CD4-positive, alpha-beta T cell treated with Interleukin-15 for 1 hour (primary cell): ENCODE results near the gene TMTC2.

Experiments used
- DNase-seq: peaks from one replicate; pipeline ENCODE4 v3.0.0-alpha.2; 2020

TMTC2 gene

DNA sequence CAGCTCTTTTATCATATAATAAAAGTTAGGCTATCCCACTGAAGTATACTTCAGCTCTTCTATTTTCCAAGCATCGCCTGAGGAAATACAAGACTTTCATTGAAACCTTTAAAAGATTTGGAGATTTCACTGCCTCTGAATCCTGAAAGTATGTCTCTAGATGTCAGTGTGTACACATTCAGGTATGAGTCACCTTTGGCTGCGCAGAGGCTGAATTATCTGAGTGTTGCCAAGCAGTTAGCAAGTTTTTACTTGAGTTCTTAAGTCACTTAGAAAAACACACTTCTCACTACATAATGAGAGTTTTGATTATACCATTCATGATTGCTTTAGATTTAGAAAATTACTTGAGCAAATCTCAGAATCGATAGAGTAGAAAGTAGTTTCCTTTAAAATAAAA is 210.3 kb downstream of the TMTC2 start:
- DNase-seq = no peak

DNA sequence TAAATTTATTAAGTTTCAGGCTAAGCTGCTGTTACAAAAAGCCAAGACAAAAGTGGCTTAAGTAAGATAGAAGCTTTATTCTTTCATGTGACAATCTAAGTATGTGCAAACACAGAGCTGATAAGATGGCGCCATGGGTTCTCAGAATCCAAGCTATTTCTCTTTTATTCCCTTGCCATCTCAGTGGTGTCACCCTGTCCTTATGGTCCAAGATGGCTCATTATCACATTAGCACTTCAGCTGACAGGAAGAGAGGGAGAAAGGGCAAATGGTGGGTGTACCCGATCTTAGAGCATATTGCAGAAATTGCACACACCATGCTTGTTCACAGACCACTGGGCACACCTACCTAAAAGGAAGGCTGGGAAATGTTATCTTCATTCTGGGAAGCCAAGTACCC is 211.7 kb downstream of the TMTC2 start:
- DNase-seq = no peak

DNA sequence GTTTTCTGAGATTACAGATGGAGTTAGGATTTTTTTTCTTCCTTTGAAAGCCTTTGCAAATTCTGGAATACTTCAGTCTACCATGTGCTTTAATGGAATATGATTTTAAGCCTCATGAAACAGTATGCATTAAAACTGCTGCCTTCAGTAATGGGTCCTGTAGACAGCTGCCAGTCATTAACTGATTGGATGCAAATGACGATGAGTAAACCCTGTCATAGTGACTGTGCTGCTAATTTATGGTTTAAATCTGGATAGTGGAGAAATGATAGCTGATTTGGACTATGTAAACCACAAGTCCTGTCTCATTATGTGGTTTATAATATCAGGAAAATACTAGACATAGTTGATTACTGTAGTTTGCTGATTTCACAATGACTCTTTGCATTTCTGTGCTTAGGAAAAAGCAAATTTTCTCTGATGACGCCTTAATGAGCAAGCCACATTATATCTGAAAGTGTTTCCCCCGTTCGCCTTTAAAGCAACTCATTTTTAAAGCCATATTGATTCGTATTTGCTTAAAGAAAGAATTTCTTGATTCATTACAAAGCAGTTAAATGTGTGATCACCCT is 217.6 kb downstream of the TMTC2 start:
- no peak for DNase-seq

DNA sequence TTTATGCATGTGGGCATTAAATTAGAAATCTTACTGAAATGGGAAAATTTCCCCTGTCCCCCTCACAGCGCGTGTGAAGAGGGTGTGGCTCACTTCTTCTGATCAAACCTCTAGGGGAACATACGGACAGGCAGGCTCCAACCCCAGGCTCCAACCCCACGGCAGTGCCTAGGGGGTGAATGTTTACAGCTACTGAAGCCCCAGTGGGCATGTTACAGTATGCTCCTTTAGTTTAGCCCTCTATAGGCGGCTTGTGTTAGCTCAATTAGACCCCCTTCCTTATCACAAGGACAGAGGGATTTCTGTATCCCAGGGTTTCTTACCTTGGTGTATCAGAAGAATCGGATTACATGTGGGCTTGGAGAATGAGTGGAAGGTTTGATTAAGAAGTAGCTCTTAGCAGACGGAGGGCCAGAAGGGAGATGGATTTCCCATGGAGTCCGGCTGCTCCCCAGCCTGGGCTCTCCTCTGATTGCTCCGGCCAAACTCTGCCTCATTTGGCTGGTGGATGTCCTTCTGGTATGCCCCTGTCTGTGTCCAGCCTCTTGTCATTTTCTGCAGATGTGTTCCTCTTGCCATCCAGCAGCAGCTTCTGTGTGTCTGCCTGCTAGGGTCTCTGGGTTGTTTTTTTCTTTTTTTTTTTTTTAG is 223.7 kb downstream of the TMTC2 start:
- no peak for DNase-seq

DNA sequence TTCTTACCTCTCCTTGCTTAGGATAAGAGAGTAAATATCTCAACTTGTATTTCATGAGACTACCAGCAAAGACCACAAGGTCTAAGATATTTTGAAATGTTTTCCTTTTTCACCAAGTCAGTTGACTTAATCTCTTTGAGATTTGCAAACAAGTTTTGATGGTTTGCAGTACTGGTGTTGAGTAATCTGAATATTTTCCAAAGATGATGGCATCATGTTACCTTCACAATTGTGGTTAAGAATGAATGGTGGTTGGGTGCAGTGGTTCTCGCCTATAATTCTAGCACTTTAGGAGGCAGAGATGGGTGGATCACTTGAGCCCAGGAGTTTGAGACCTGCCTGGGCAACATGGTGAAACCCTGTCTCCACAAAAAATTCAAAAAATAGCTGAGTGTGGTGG is 225.7 kb downstream of the TMTC2 start:
- no peak for DNase-seq

DNA sequence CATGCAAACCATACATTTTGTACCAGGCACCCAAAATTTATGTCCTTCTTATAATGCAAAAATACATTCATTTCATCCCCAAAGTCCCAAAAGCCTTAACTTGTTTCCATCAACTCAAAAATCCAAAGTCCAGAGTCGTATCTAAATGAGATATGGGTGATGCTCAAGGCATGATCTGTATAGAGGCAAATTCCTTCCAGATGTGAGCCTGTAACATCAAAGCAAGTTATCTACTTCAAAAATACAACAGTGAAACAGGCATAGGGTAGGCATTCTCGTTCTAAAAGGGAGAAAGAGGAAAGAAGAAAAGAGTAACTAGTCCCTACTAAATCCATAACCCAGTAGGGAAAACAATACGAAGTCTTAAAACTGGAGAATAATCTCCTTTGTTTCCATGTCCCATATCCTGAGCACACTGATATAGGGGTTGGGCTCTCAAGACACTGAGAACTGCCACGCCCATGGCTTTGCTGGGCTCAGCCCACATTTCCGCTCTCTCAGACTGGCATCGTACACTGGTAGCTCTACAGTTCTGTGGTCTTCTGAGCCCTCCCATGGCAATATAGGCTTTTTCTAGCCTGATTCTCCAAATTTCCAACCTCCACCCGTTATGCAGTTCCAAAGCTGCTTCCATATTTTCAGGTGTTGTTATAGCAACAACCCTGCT is 232.8 kb downstream of the TMTC2 start:
- no peak for DNase-seq

DNA sequence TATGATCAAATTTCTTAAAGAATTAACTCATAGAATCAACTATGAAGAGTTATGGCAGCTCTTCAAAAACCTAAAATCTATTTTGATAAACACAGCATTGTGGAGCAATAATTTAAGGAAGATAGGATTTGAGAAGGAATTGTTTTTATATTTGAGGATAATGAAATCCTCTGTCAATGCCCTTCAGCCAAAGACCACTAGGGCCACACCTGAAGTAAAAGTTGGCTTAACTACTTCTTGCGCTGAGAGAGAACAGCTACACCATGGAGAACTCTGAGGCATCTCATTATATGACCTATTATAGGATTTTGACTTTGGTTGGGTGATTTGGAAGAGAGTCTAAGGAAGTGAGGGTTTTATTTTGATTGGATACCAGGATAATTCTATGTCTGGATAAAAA is 237.2 kb downstream of the TMTC2 start:
- DNase-seq = no peak

DNA sequence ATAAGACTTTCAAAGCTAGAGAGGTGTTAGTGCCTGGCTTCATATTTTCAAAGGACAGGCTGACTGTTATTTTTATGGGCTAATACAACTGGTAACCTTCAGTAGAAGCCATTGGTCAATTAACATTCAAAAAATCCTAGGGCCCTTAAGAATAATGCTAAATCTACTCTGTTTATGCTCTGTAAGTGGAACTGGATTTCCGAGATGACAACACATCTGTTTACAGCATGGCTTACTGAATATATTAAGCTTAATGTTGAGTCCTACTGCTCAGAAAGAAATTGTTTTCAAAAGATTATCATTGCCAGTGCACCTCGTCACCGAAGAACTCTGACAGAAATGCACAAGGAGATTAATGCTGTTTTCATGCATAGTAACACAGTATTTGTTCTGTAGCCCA is 239.9 kb downstream of the TMTC2 start:
- DNase-seq = no peak

DNA sequence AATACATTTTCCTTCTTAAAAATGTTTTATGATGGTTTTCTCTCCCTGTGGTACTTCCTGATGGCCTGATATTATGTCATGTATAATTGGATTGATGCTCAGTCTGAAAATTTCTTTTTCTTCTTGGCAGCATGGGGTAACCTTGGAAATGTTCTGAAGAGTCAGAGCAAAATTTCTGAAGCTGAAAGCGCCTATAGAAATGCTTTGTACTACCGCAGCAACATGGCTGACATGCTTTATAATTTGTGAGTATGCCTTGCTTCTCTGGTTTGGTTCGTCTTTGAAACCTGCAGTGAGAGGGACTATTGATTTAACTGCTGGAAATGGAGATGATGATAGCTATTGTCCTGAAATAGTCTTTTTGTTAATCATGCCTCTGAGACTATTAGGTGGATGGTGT is 243.6 kb downstream of the TMTC2 start:
- no peak for DNase-seq

DNA sequence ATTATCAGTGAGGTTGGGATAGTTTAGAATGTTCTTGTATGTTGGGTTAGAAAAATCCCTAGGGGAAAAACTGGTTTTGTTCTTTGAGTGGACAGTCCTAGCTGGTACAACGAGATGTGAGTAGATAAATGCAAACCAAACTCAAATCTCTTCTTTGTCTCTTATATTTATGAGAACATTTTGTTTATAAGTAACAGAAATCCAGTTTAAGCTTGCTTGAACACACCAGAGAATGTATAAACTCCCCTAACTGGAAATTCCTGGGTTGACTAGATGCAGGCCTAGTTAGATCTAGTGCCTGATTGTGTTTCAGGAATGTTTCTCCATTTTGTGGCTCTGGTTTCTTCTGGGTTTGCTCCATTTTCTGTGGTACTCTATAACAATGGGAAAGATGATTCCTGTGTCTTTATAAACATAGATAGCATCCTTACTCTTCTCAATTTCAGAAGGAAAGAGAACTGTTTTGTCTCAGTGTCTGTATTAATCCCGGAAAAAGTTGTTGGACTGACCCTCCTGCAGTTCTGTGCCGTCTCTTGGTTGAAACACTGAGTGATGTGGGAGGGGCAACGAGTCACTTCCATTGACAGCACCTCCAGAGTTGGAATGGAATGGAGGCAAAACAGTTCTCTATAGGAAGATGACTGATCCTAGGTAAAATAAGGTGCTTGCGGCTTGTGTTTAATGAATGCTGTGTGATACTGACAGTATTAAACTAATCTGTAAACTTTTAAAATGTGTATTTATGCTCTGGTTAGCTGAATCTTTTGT is 244.8 kb downstream of the TMTC2 start:
- no peak for DNase-seq

DNA sequence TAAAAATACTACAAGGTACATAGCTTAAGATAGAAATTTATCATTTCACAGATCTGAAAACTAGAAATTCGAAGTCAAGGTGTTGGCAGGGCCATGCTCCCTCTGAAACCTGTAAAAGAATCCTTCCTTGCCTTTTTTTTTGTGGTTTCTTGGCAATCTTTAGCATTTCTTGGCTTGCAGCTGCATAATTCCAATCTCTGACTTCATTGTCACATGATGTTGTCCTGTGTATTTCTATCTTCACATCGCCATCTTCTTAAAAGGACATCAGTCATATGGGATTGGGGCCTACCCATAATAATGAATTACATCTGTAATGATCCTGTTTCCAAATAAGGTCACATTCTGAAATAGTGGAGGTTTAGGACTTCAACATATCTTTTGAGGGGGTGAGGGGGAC is 250.4 kb downstream of the TMTC2 start:
- DNase-seq = no peak

DNA sequence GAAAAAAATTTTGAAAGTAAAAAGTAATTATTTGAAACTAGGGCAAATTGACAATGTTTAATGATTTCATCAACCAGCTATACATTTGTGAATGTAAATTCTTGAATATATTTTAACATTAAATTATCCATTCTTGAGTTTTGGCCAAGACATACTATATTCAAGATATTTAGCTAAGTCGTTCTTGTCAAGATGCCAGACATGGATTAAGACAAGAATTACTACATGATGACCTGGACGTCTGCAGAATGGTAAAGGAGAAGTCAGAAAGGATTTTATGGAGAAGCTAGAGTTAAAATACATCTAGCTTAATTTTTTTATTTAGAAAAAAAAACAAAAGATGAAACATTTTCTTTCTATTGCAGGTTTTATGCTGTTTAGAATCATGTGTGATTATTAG is 255.8 kb downstream of the TMTC2 start:
- DNase-seq = no peak

DNA sequence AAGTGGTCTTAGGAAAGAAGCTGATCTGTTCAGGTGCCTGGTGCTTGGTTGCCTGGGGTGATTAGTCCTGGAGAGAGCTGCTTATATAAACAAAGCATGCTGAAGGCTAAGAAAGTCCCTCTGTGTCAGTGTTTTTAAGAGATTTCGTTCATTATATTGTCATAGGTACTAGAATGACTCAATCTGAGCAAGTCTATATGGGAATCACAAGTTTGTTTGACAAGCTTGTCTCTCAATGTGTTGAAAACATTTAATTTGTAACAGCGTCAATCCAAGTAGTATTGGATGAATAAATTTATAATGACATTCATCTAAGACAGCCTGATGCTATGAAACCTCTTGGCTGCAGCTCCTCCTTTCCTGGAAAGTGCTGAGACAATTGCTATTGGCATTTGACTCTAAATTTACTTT is 256.3 kb downstream of the TMTC2 start:
- no peak for DNase-seq

DNA sequence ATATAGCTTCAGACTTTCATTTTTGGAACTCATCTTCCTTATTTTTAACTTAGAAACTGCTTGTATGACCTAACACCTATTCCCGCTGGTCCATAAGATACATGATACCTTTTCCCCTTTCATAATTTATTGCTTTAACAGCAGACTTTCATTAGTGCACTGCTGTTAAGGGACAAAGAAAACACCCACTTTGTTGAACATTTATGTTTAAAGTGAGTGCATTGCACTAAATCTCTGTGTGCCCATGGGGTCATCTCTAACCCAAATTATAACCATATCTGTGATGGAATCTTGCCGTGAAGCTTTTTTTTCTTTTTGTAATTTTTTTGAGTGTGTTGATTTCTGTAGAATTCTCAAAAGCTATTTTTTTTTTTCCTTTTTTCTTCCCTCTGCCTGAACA is 261.8 kb downstream of the TMTC2 start:
- no peak for DNase-seq

DNA sequence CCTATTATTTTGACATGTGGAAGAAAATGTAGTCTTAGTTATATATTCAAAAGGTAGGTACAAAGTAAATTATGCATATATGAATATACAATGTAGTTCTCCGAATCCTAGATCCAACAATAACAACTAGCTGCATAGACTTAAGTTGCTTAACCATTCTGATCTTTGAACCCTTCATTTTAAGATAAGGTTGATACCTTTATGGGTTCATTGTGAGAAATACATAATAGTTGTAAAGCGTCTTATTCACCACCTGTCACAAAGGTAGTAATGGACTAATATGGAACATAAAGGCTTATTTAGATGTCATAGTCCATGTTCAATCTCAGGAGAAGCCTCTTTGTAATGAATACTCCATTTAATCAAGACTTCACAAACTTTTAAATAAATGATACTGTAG is 263.6 kb downstream of the TMTC2 start:
- DNase-seq = no peak

DNA sequence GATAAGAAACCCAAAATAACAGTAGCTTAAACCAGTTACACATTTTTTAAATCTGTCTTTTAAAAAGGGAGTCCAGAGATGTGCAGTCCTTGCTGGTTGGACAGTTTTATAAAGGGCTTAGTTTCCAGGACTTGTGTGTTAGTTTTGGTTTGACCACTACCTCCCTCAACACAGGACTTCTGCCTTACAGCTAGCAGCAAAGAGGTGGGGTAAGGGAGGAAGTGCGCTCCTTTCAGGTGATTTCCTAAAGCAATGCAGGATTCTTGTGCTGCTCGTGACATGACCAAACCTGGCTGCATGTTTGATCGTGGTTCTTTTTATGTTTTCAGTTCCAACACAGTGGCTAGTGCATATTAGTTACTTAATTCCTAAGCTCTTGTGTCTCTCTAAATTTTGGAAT is 266.2 kb downstream of the TMTC2 start:
- DNase-seq = no peak

DNA sequence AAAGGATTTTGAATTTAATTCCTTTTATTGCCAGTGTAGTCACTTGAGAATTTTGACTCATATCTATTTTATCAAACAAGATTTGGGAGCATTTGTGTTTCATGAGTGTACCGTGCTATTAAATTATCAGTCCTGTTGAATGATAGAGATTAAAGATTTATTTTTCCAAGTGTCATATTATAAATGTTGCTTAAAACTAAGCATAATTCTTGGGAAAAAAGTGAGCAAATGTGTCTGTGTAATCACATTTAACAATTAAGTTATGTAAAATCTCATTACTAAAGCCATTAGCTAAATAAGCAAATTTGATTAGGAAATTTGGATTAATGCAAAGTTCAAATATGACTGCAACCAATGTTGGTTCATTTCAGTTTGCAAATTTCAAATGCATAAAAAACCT is 266.7 kb downstream of the TMTC2 start:
- DNase-seq = no peak

DNA sequence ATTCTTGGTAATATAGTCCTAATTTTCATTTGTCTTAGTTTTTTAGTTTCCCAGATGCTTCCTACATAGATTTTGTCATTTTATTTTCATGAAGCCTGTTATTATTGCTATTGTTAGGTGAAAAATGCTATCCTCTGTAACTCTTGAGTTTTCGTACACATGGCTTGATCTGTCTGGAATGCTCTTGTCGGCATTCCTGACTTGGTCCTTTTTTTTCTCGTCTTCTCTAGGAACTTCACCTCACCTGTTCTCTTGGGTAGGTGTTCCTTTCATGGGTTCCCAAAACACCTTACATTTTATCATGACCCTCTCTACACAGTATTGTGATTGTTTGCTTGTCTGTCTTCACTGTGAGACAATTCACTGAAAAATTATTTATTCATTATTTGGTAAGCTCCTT is 267.4 kb downstream of the TMTC2 start:
- no peak for DNase-seq

DNA sequence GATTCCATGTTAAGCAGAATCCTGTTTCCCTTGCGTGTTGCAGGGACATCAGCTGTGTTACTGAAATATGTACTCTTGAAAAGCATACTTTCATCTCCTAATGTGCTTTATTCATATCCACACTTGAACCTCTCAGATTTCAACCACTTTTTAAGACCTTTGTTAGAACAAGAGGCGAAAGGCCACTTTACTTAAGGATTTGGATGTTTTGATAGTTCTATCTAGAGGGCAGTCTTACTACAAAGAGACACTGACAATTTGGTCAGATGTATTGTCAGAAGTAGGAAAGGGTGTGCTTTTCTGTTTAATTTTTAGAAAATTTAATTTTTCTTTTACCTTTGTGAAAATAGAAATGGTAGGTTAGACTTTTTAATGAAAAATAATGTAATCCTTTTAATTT is 267.9 kb downstream of the TMTC2 start:
- DNase-seq = no peak

DNA sequence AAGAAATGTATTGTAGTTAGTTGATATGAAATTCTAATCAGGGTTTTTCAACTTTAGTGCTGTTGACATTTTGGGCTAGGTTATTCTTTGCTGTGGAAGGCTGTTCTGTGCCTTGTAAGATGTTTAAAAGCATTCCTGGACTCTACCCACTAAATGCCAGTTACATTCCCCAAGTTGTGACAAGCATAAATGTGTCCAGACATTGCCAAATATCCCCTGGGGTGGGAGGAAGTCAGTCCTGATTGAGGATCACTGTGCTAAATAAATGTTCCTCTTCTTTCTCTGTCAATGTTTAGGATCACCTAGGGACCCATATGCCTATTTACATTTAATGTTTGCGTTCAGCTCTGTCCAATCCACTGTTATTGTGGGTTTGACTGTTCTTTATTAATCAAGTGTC is 268.3 kb downstream of the TMTC2 start:
- DNase-seq = no peak

DNA sequence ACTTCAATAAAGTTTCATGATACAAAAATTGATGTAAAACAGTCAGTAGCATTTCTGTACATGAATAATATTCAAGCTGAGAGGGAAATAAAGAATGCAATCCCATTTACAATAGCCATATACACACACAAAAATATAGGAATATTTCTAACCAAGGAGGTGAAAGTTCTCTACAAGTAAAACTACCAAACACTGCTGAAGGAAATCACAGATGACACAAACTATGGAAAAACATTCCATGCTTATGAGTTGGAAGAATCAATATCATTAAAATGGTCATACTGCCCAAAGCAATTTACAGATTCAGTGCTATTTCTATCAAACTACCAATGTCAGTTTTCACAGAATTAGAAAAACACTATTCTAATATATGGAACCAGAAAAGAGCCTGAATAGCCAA is 272.3 kb downstream of the TMTC2 start:
- DNase-seq = no peak

DNA sequence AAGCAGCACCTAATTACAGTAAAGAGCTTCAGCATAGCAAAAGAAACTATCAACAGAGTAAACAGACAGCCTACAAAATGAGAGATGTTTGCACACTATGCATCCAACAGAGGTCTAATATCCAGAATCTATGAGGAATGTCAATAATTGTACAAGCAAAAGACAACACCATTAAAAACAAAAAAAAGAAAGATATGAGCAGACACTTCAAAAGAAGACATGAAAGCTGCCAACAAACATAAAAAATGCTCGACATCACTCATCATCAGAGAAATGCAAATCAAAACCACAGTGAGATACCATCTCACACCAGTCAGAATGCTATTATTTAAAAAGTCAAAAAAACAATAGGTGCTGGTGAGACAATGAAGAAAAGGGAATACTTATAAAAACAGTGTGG is 273.1 kb downstream of the TMTC2 start:
- no peak for DNase-seq

DNA sequence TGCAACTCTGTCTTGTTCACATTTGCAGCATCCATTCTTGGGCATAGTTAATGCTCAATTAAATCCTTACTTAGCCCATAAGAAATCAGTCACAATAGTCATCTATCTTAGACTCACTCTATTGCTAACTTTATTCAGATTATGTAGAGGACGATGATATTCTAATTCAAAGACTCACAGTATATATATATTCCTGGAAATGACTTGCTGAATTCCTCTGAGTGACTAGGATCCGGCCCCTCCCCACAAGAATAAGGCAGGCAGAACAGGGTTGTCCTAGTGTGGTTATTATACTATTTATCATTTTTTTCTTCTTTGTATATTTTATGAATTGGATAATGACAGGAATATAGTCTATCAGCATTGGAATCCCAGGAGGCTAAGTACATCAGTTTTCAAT is 275.1 kb downstream of the TMTC2 start:
- DNase-seq = no peak

DNA sequence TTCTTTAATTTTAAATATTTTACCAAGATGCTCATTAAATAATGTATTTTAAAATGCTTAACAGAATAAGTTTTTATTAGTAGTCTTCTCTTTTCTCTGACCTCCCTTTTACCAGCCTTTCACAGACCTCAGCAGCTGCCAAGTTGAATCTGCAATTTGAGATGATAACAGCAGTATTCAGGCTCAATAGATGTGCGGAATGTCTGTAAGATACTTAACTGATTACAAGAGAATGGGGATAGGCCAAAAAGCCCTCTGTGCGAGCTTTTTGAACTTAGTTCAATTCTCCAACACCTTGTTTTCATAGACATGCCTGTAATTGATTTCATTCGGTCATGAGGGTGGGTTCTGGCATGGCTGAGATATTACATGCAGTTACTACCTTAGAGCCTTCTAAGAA is 277.2 kb downstream of the TMTC2 start:
- DNase-seq = no peak
